Esophagus muscularis mucosa (tissue), 4 donors: ENCODE results near the gene FOXN3.

Source experiments
- EP300 ChIP-seq: sonication (generic); formaldehyde crosslinking; IDR thresholded peaks from one replicate; pipeline ENCODE4 v1.6.1; 2017; ENCODE audit warnings: antibody characterized with exemption
- POLR2A ChIP-seq: fragments of 450-650 bp; IDR thresholded peaks from one replicate; pipeline ENCODE4 v1.6.1; 2017; ENCODE audit warnings: antibody characterized with exemption, moderate library complexity, mild to moderate bottlenecking, low read depth
- TF ChIP-seq, protein P1 (sequence below), 3 experiments: fragments of 200-600 bp in 2 of 3; fragments of 450-650 bp in 1 of 3; sonication (generic) in 2 of 3; IDR thresholded peaks; one replicate each; pipeline ENCODE4 v1.5.1; 2017 to 2019; ENCODE audit warnings: antibody characterized with exemption in 3 of 3, mild to moderate bottlenecking in 2 of 3, moderate library complexity in 1 of 3

- TF ChIP-seq, protein P1, sequence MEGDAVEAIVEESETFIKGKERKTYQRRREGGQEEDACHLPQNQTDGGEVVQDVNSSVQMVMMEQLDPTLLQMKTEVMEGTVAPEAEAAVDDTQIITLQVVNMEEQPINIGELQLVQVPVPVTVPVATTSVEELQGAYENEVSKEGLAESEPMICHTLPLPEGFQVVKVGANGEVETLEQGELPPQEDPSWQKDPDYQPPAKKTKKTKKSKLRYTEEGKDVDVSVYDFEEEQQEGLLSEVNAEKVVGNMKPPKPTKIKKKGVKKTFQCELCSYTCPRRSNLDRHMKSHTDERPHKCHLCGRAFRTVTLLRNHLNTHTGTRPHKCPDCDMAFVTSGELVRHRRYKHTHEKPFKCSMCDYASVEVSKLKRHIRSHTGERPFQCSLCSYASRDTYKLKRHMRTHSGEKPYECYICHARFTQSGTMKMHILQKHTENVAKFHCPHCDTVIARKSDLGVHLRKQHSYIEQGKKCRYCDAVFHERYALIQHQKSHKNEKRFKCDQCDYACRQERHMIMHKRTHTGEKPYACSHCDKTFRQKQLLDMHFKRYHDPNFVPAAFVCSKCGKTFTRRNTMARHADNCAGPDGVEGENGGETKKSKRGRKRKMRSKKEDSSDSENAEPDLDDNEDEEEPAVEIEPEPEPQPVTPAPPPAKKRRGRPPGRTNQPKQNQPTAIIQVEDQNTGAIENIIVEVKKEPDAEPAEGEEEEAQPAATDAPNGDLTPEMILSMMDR (IDR thresholded peaks at IDR 0.05) = no peak
- TF ChIP-seq POLR2A (no peak), EP300 (no peak)
Observed at GRCh38 chr14:89428173-89428523, 11.1 kb upstream of the FOXN3 start.
